MCF 10A (cell line): ENCODE data around the gene RUNX3. TPM values are rescaled to one million over a fixed set of nuclear protein-coding genes. Genes with fewer than 3 reads are reported as not detected.

Experiments
- BruUV-seq: library from RNA; stranded (reverse); fragments of 400-500 nt; replicated peaks from 2 replicates; lab custom pipeline; 2021; lab: Mats Ljungman, UMichigan
- CTCF ChIA-PET: fragments of 300-600 bp; sonication (Branson Sonifier 250); formaldehyde crosslinking; extraction: SDS; loops from one replicate; lab custom pipeline; 2021; ENCODE audit warnings: antibody characterized with exemption, inconsistent platforms; lab: Yijun Ruan, JAX
- POLR2A ChIA-PET: fragments of 300-600, 350-650 bp; sonication (Branson Sonifier 250); formaldehyde crosslinking; extraction: SDS; loops from one replicate; lab custom pipeline; 2020; ENCODE audit warnings: antibody characterized with exemption, inconsistent platforms; lab: Yijun Ruan, JAX
- DNase-seq: peaks from one replicate; pipeline ENCODE4 v3.0.0-alpha.2; 2018; ENCODE audit not compliant: unreplicated experiment
- H3K27ac Mint-ChIP-seq: one replicate; pipeline ENCODE4 v1.8.0; 2022; ENCODE audit warnings: mild to moderate bottlenecking, low read depth, mixed read lengths; ENCODE audit not compliant: unreplicated experiment
- H3K27me3 Mint-ChIP-seq: one replicate; pipeline ENCODE4 v1.8.0; 2022; ENCODE audit warnings: mixed read lengths; ENCODE audit not compliant: insufficient read depth, unreplicated experiment
- H3K36me3 Mint-ChIP-seq: one replicate; pipeline ENCODE4 v1.8.0; 2022; ENCODE audit warnings: mild to moderate bottlenecking, moderate library complexity, mixed read lengths; ENCODE audit not compliant: insufficient read depth, unreplicated experiment
- H3K4me1 Mint-ChIP-seq: one replicate; pipeline ENCODE4 v1.8.0; 2022; ENCODE audit warnings: mixed read lengths; ENCODE audit not compliant: insufficient read depth, unreplicated experiment
- H3K4me3 Mint-ChIP-seq: one replicate; pipeline ENCODE4 v1.8.0; 2022; ENCODE audit warnings: mild to moderate bottlenecking, moderate library complexity, mixed read lengths; ENCODE audit not compliant: unreplicated experiment
- H3K9me3 Mint-ChIP-seq: one replicate; pipeline ENCODE4 v1.8.0; 2022; ENCODE audit warnings: mixed read lengths; ENCODE audit not compliant: unreplicated experiment
- CTCF ChIP-seq: fragments of 200-600 bp; IDR thresholded peaks from one replicate; pipeline ENCODE4 v1.8.0; 2022; ENCODE audit warnings: antibody characterized with exemption, mild to moderate bottlenecking; ENCODE audit not compliant: unreplicated experiment
- intact Hi-C: fragments of 100-400 bp; cut with micrococcal nuclease; formaldehyde crosslinking; loops from 2 replicates; pipeline ENCODE4 v1.14.1; 2022
- total RNA-seq: library from RNA; stranded (reverse); gene quantifications from 2 replicates; pipeline ENCODE4 v1.2.3, GENCODE V29; 2022

The RUNX3 gene
- total RNA-seq, 1 experiment from 2014 or later, result not detected

DNA sequence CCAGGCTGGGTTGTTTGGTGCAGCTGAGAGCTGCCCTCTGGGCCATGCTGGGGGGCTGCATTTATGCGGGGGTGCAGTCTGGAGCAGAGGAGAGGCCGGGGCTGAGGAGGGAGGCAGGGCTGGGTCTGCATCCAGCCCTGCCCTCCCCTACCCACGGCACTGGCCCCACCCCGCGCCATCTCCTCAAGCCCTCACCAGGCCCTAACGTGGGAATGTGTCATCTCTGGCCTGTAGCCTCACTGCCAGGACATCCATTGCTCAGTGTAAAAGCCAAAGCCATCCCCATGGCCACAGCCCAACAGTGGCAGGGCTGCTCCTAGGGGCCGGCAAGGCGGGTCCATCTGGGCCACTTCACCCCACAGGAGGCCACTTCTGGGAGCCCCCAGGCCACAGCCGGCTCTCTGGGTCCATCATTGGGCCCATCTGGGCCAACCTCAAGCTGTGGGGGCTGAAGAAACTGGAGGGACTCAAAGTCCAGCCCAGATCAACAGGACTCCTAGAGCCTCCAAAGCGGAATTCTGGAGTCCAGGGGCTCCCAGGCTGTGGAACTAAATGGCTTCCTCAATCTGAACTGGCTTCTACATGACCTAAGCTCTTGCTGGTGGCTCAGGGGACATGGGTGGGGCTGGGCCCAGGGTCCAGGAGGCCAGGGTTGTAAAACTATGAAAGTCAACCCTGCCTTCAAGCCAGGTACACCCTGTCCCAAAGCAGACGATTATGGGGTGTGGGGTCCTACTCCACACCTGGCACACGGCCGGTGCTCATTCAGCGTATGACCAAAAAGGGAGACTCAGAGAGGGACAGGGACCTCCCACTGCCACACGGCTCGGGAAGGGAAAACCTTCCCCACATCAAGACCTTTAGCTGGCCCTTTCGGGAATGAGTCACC is 32.6 kb downstream of the RUNX3 start:
- CTCF ChIA-PET, result interaction anchor here (0.5 to 1.5 kb wide), 9 partner anchors 9 to 283 kb away, joined by 3 to 4 read pairs (median 3); no protein-coding TSS in a partner anchor
- Mint-ChIP-seq H3K36me3 (no peaks in the 10 kb centered on the region), H3K4me1 (no peaks in the 10 kb centered on the region), H3K27ac (no peak overlapping the region), H3K4me3 (no peak overlapping the region), H3K9me3 (no peaks in the 10 kb centered on the region), H3K27me3 (peaks cover 11% of the 10 kb centered on the region)
- BruUV-seq, result no TSS peak
- no peak for TF ChIP-seq CTCF
- DNase-seq, result no peak
- POLR2A ChIA-PET, result no interaction called here
- intact Hi-C loops, result loop anchor here (1.0 kb wide), 1 partner anchor 49 kb away; no protein-coding TSS in a partner anchor

DNA sequence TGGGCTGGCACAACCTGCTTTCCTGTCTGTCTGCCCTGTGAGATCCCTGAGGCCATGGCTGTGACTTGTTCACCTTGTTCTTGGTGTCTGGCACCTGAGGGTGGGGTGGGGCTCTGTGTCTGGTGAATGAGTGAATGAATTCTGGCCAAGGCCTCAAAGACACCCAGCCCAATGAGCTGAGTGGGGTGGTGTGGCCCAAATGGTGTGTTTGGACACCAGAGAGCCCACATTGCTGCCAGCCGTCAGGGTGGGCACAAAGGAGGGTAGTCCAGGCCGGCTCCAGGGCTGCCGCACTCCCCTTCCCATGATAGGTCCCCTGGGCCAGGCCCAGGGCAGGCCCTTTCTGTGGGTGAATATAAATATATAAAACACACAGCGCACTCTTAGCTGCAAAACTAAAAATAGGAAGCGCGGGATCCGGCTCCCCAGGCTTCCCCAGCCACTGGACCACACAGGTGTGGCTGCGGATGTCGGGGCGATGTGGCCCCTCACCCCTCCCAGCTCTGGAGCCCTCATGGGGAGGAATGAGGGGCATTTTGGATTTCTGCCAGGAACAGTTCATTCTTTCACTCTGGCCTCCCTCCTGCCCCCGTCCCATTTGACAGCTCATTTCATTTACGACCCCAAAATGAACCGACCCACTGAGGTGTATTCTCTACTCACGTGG is 33.3 kb downstream of the RUNX3 start:
- Mint-ChIP-seq H3K9me3 (no peaks in the 10 kb centered on the region), H3K27ac (no peak overlapping the region), H3K4me1 (no peaks in the 10 kb centered on the region), H3K4me3 (no peak overlapping the region), H3K27me3 (peaks cover 11% of the 10 kb centered on the region), H3K36me3 (no peaks in the 10 kb centered on the region)
- DNase-seq, result no peak
- intact Hi-C loops, result no loop called here
- no TSS peak for BruUV-seq
- ChIA-PET POLR2A (interaction anchor here (0.6 kb wide), 1 partner anchor 43 kb away, joined by 3 read pairs; no protein-coding TSS in a partner anchor), CTCF (interaction anchor here (0.9 to 1.5 kb wide), 2 partner anchors 8 to 52 kb away, joined by 3 read pairs; no protein-coding TSS in a partner anchor)
- no peak for TF ChIP-seq CTCF

GRCh38 chr1:24896176-24896575 is 33.9 kb downstream of the RUNX3 start:
- DNase-seq, result no peak
- POLR2A ChIA-PET, result interaction anchor here (0.6 to 0.9 kb wide), 2 partner anchors 15 to 42 kb away, joined by 3 to 4 read pairs; no protein-coding TSS in a partner anchor
- no peak overlapping the region for H3K27ac Mint-ChIP-seq
- H3K36me3 Mint-ChIP-seq, result no peaks in the 10 kb centered on the region
- BruUV-seq, result no TSS peak
- peaks cover 1% of the 10 kb centered on the region for H3K9me3 Mint-ChIP-seq
- no peak for TF ChIP-seq CTCF
- no peak overlapping the region for H3K4me3 Mint-ChIP-seq
- intact Hi-C loops, result no loop called here
- H3K27me3 Mint-ChIP-seq, result peaks cover 11% of the 10 kb centered on the region
- CTCF ChIA-PET, result interaction anchor here (0.6 kb wide), 1 partner anchor 132 kb away, joined by 3 read pairs; no protein-coding TSS in a partner anchor
- H3K4me1 Mint-ChIP-seq, result no peaks in the 10 kb centered on the region

GRCh38 chr1:24895511-24895910 is 34.6 kb downstream of the RUNX3 start:
- BruUV-seq, result no TSS peak
- Mint-ChIP-seq H3K9me3 (peaks cover 6% of the 10 kb centered on the region), H3K4me3 (no peak overlapping the region), H3K27ac (no peak overlapping the region), H3K36me3 (no peaks in the 10 kb centered on the region), H3K4me1 (no peaks in the 10 kb centered on the region), H3K27me3 (peaks cover 11% of the 10 kb centered on the region)
- ChIA-PET CTCF (interaction anchor here (0.6 to 1.2 kb wide), 2 partner anchors 15 to 133 kb away, joined by 3 to 4 read pairs; no protein-coding TSS in a partner anchor), POLR2A (interaction anchor here (0.9 kb wide), 1 partner anchor 15 kb away, joined by 4 read pairs; no protein-coding TSS in a partner anchor)
- intact Hi-C loops, result no loop called here
- TF ChIP-seq CTCF, result no peak
- no peak for DNase-seq
